PC-9 (cell line): ENCODE measurements around the gene FXYD4. TPM values are rescaled to one million over a fixed set of nuclear protein-coding genes. Genes with fewer than 3 reads are reported as not detected.
"Not testable (repeated sequence)": the region's sequence is repeated elsewhere in the genome, so short reads cannot be mapped to it uniquely, and the experiment has no call there.

Source experiments
- BruUV-seq: library from RNA; stranded (reverse); fragments of 400-500 nt; replicated peaks from 2 replicates; lab custom pipeline; 2021; lab: Mats Ljungman, UMichigan
- CTCF ChIA-PET: fragments of 300-600 bp; sonication (Branson Sonifier 250); formaldehyde crosslinking; loops from one replicate; lab custom pipeline; 2022; ENCODE audit warnings: antibody characterized with exemption; lab: Charles Lee
- POLR2A ChIA-PET: fragments of 300-600 bp; sonication (Branson Sonifier 250); formaldehyde crosslinking; loops from one replicate; lab custom pipeline; 2022; ENCODE audit warnings: antibody characterized with exemption; ENCODE audit not compliant: unreplicated experiment; lab: Charles Lee
- DNase-seq, 2 experiments: peaks; one replicate each; pipeline versions ENCODE4 v3.0.0 to v3.0.0-alpha.2; 2015 to 2022; ENCODE audit warnings: mixed read lengths in 1 of 2
- H2AFZ ChIP-seq: fragments of 200-600 bp; sonication (generic); 2 replicates; pipeline ENCODE4 v1.8.1; 2017; ENCODE audit warnings: antibody characterized with exemption
- H3F3A ChIP-seq: fragments of 200-600 bp; sonication (generic); 2 replicates; pipeline ENCODE4 v1.8.1; 2017; ENCODE audit warnings: antibody characterized with exemption, mild to moderate bottlenecking, low read depth; ENCODE audit not compliant: insufficient read depth
- H3K27ac ChIP-seq: fragments of 200-600 bp; sonication (generic); 2 replicates; pipeline ENCODE4 v1.6.1; 2016; ENCODE audit warnings: mixed run types
- H3K27me3 ChIP-seq: fragments of 200-600 bp; sonication (generic); 2 replicates; pipeline ENCODE4 v1.6.1; 2016; ENCODE audit warnings: low read depth, mixed run types; ENCODE audit not compliant: insufficient read depth
- H3K36me3 ChIP-seq: fragments of 200-600 bp; sonication (generic); 2 replicates; pipeline ENCODE4 v1.6.1; 2016; ENCODE audit warnings: low read depth, mixed run types
- H3K4me1 ChIP-seq: fragments of 200-600 bp; sonication (generic); replicated peaks from 2 replicates; pipeline ENCODE4 v1.6.1; 2016; ENCODE audit warnings: mixed run types; ENCODE audit not compliant: insufficient read depth
- H3K4me2 ChIP-seq: fragments of 200-600 bp; sonication (generic); 2 replicates; pipeline ENCODE4 v1.6.1; 2017; ENCODE audit warnings: mixed run types
- H3K4me3 ChIP-seq: fragments of 200-600 bp; sonication (generic); 2 replicates; pipeline ENCODE4 v1.6.1; 2016; ENCODE audit warnings: mixed run types
- H3K79me2 ChIP-seq: fragments of 200-600 bp; sonication (generic); 2 replicates; pipeline ENCODE4 v1.6.1; 2017; ENCODE audit warnings: low read depth, mixed run types
- H3K9me2 ChIP-seq: fragments of 200-600 bp; sonication (generic); 2 replicates; pipeline ENCODE4 v1.8.1; 2017; ENCODE audit warnings: mild to moderate bottlenecking; ENCODE audit not compliant: insufficient read depth
- H3K9me3 ChIP-seq: fragments of 200-600 bp; sonication (generic); 2 replicates; pipeline ENCODE4 v1.8.1; 2016; ENCODE audit warnings: low read depth; ENCODE audit not compliant: insufficient read depth
- H4K20me1 ChIP-seq: fragments of 200-600 bp; sonication (generic); 2 replicates; pipeline ENCODE4 v1.8.1; 2017; ENCODE audit not compliant: insufficient read depth
- CTCF ChIP-seq: fragments of 200-600 bp; sonication (generic); conservative IDR thresholded peaks from 2 replicates; pipeline ENCODE4 v1.6.1; 2017; ENCODE audit warnings: mixed run types, antibody characterized with exemption, mild to moderate bottlenecking, moderate library complexity
- EZH2 ChIP-seq: fragments of 200-600 bp; sonication (generic); IDR thresholded peaks from 2 replicates; pipeline ENCODE4 v1.8.0; 2017; ENCODE audit warnings: antibody characterized with exemption, low read depth
- intact Hi-C: fragments of 100-400 bp; cut with micrococcal nuclease; formaldehyde crosslinking; loops from one replicate; pipeline ENCODE4 v1.10.0; 2022; ENCODE audit not compliant: unreplicated experiment
- total RNA-seq: library from RNA; stranded (reverse); gene quantifications from 2 replicates; pipeline ENCODE4 v1.2.3, GENCODE V29; 2021

The FXYD4 gene
- total RNA-seq, 1 experiment from 2014 or later, result not detected

- intact Hi-C loops, result no loop called here
- ChIA-PET POLR2A (interaction anchor here (0.6 kb wide), 1 partner anchor 117 kb away, joined by 4 read pairs; no protein-coding TSS in a partner anchor), CTCF (interaction anchor here (0.5 to 0.6 kb wide), 2 partner anchors 14 to 104 kb away, joined by 3 to 6 read pairs; no protein-coding TSS in a partner anchor)
- BruUV-seq, result no TSS peak
- Histone ChIP-seq H3K27ac (no peak overlapping the region), H3K4me2 (no peak overlapping the region), H3K4me1 (no peaks in the 10 kb centered on the region; the same call in 1 of the 2 replicates), H3K9me2 (no peaks in the 10 kb centered on the region), H3K27me3 (peaks cover 19% of the 10 kb centered on the region; the same call in 1 of the 2 replicates), H3K4me3 (no peak overlapping the region), H3K9me3 (no peaks in the 10 kb centered on the region), H2AFZ (no peak overlapping the region), H3F3A (no peaks in the 10 kb centered on the region), H3K79me2 (no peaks in the 10 kb centered on the region), H4K20me1 (no peaks in the 10 kb centered on the region), H3K36me3 (no peaks in the 10 kb centered on the region)
- DNase-seq, result no peak
- no peak for TF ChIP-seq EZH2
- TF ChIP-seq CTCF, result no peak
Observed at GRCh38 chr10:43327986-43328385, 43.5 kb upstream of the FXYD4 start.

- H2AFZ ChIP-seq, H4K20me1 ChIP-seq, H3K4me1 ChIP-seq, intact Hi-C loops, H3K9me2 ChIP-seq, H3K4me2 ChIP-seq, DNase-seq, H3K27ac ChIP-seq, BruUV-seq, CTCF ChIA-PET, H3K9me3 ChIP-seq, H3K36me3 ChIP-seq, H3K4me3 ChIP-seq, H3F3A ChIP-seq, H3K79me2 ChIP-seq, POLR2A ChIA-PET: not testable (repeated sequence)
- H3K27me3 ChIP-seq, result peaks cover 19% of the 10 kb centered on the region; the same call in 1 of the 2 replicates
Observed at GRCh38 chr10:43328810-43329209, 42.6 kb upstream of the FXYD4 start.

- H3K27ac ChIP-seq, result not testable (repeated sequence)
Observed at GRCh38 chr10:43329246-43329885, 42.1 kb upstream of the FXYD4 start.

GRCh38 chr10:43330049-43330823 is 41.2 kb upstream of the FXYD4 start:
- H3K27ac ChIP-seq, POLR2A ChIA-PET, H3K36me3 ChIP-seq, H3K4me1 ChIP-seq, H3K79me2 ChIP-seq, CTCF ChIA-PET, BruUV-seq, DNase-seq, H3K4me2 ChIP-seq, H3K9me3 ChIP-seq, H3F3A ChIP-seq, H2AFZ ChIP-seq, H3K4me3 ChIP-seq, H4K20me1 ChIP-seq, H3K9me2 ChIP-seq, intact Hi-C loops: not testable (repeated sequence)
- peaks cover 19% of the 10 kb centered on the region; the same call in 1 of the 2 replicates for H3K27me3 ChIP-seq

More at GRCh38 chr10:43329246-43329885, 42.1 kb upstream of the FXYD4 start:
- DNase-seq, H3K4me3 ChIP-seq, POLR2A ChIA-PET, H3K79me2 ChIP-seq, intact Hi-C loops, H3K4me2 ChIP-seq, BruUV-seq, H3K36me3 ChIP-seq, H3K9me2 ChIP-seq, H2AFZ ChIP-seq, H3K4me1 ChIP-seq, H3F3A ChIP-seq, H4K20me1 ChIP-seq, H3K9me3 ChIP-seq, CTCF ChIA-PET: not testable (repeated sequence)
- H3K27me3 ChIP-seq, result peaks cover 19% of the 10 kb centered on the region; the same call in 1 of the 2 replicates

GRCh38 chr10:43330824-43331127 is 40.7 kb upstream of the FXYD4 start:
- H3K9me2 ChIP-seq, CTCF ChIA-PET, POLR2A ChIA-PET, BruUV-seq, H3K4me3 ChIP-seq, H3K4me2 ChIP-seq, H3K27ac ChIP-seq, H4K20me1 ChIP-seq, H3F3A ChIP-seq, H3K4me1 ChIP-seq, H3K36me3 ChIP-seq, H2AFZ ChIP-seq, intact Hi-C loops, H3K9me3 ChIP-seq, H3K79me2 ChIP-seq, DNase-seq: not testable (repeated sequence)
- H3K27me3 ChIP-seq, result peaks cover 19% of the 10 kb centered on the region; the same call in 1 of the 2 replicates
